Testis (tissue), 3 donors: ENCODE measurements around the gene SPRR1A. TPM values are rescaled to one million over a fixed set of nuclear protein-coding genes. Genes with fewer than 3 reads are reported as not detected.

Experiments used
- DNase-seq: peaks from one replicate; pipeline ENCODE4 v3.0.0-alpha.2; 2019
- H3K27ac ChIP-seq, 2 donors: fragments of 200-600 bp; sonication (generic); one replicate each; pipeline ENCODE4 v1.5.1; 2019
- H3K27me3 ChIP-seq: fragments of 200-600 bp; sonication (generic); one replicate; pipeline ENCODE4 v1.5.1; 2019
- H3K36me3 ChIP-seq: fragments of 200-600 bp; sonication (generic); one replicate; pipeline ENCODE4 v1.5.1; 2017; ENCODE audit warnings: low read depth; ENCODE audit errors: missing control alignments
- H3K4me1 ChIP-seq: fragments of 200-600 bp; sonication (generic); one replicate; pipeline ENCODE4 v1.5.1; 2019
- H3K4me3 ChIP-seq, 2 donors: fragments of 200-600 bp; sonication (generic); one replicate each; pipeline ENCODE4 v1.5.1; 2017 to 2019
- H3K9me3 ChIP-seq: fragments of 200-600 bp; sonication (generic); one replicate; pipeline ENCODE4 v1.5.1; 2017
- POLR2A ChIP-seq: fragments of 450-650 bp; IDR thresholded peaks from one replicate; pipeline ENCODE4 v1.6.1; 2017; ENCODE audit warnings: antibody characterized with exemption, mild to moderate bottlenecking, moderate library complexity
- WGBS, 2 donors: methylation state at CpG; one replicate each; pipeline ENCODE4 v1.1.5; 2018; 5-methylcytosine and 5-hydroxymethylcytosine counted together
- intact Hi-C: fragments of 100-400 bp; cut with DNase I; formaldehyde crosslinking; loops from one replicate; pipeline ENCODE4 v1.15.1; 2023; ENCODE audit warnings: low total_unique reads
- polyA plus RNA-seq: library from polyadenylated mRNA; stranded (reverse); fragments of 350-450 nt; fragmentation: Illumina TruSeq; extraction: RNeasy Lipid Tissue Mini Kit (QIAGEN cat#74804); gene quantifications from one replicate; pipeline ENCODE4 v1.2.3, GENCODE V29; 2014; ENCODE audit warnings: low read depth, low replicate concordance; ENCODE audit not compliant: insufficient read depth
- total RNA-seq, 2 donors: library from RNA; depleted of rRNA; stranded (reverse); fragments of >200 nt; gene quantifications; one replicate each; pipeline ENCODE4 v1.2.3, GENCODE V29; 2016
- TF ChIP-seq, protein P1 (sequence below), 3 experiments: fragments of 450-650 bp in 2 of 3; fragments of 200-600 bp in 1 of 3; sonication (generic) in 1 of 3; IDR thresholded peaks; one replicate each; pipeline ENCODE4 v1.5.1; 2016 to 2019; ENCODE audit warnings: antibody characterized with exemption in 3 of 3, mild to moderate bottlenecking in 2 of 3, moderate library complexity in 1 of 3

Gene SPRR1A
- total and polyA plus RNA-seq, 3 donors from 2014 or later, result not detected

DNA sequence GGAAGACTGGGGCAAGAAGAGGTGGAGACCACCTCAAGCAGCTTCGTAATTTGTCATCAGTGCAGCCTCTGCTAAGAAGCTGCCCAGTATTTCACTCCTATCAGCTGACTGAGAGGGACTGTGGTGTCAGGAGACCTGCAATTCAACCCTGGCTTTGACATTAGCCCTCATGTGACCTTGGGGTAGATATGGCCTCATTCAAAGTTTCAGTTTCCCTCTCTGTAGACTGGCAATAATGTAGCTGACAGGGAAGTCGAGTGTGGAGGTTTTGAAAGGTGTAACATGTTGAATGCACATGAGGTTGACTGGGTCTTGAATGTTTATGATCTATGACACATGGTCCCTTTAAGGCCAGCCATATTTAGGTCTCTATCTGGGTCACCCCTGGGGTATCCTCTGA lies 15.6 kb upstream of the SPRR1A start:
- intact Hi-C loops, result no loop called here
- Histone ChIP-seq H3K4me3 (no peak overlapping the region), H3K27ac (no peak overlapping the region), H3K4me1 (no peaks in the 10 kb centered on the region), H3K9me3 (no peaks in the 10 kb centered on the region), H3K27me3 (no peaks in the 10 kb centered on the region), H3K36me3 (no peaks in the 10 kb centered on the region)
- DNase-seq, result no peak
- 58 to 66% methylated on average over 2 of the region's 2 CpGs for WGBS, 2 donors
- TF ChIP-seq POLR2A, result no peak
- TF ChIP-seq, protein P1, sequence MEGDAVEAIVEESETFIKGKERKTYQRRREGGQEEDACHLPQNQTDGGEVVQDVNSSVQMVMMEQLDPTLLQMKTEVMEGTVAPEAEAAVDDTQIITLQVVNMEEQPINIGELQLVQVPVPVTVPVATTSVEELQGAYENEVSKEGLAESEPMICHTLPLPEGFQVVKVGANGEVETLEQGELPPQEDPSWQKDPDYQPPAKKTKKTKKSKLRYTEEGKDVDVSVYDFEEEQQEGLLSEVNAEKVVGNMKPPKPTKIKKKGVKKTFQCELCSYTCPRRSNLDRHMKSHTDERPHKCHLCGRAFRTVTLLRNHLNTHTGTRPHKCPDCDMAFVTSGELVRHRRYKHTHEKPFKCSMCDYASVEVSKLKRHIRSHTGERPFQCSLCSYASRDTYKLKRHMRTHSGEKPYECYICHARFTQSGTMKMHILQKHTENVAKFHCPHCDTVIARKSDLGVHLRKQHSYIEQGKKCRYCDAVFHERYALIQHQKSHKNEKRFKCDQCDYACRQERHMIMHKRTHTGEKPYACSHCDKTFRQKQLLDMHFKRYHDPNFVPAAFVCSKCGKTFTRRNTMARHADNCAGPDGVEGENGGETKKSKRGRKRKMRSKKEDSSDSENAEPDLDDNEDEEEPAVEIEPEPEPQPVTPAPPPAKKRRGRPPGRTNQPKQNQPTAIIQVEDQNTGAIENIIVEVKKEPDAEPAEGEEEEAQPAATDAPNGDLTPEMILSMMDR (IDR thresholded peaks at IDR 0.05), result no peak

DNA sequence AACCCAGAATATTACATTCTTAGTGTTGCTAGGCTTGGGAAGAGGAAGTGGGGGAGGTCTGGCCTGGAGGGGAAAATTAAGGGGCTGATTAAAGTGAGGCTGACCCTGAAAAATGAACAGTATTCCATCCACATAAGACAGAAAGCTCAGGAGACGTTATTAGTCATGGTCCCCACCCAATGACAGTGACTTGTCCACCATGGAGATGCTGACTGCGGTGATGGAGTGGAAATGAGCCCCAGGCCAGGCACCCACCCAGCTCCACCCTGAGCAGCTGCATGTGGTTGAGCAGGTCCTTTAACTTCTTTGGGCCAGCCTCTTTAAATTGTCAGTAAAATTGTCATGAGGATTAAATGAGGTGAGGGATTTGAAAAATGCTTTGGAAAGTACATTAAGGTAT lies 14.8 kb upstream of the SPRR1A start:
- Histone ChIP-seq H3K4me3 (no peak overlapping the region), H3K4me1 (no peaks in the 10 kb centered on the region), H3K27me3 (no peaks in the 10 kb centered on the region), H3K9me3 (no peaks in the 10 kb centered on the region), H3K27ac (no peak overlapping the region), H3K36me3 (no peaks in the 10 kb centered on the region)
- TF ChIP-seq POLR2A, result no peak
- TF ChIP-seq, protein P1 (IDR thresholded peaks at IDR 0.05), result no peak
- 88 to 94% methylated on average over 2 of the region's 2 CpGs for WGBS, 2 donors
- no peak for DNase-seq
- intact Hi-C loops, result no loop called here

DNA sequence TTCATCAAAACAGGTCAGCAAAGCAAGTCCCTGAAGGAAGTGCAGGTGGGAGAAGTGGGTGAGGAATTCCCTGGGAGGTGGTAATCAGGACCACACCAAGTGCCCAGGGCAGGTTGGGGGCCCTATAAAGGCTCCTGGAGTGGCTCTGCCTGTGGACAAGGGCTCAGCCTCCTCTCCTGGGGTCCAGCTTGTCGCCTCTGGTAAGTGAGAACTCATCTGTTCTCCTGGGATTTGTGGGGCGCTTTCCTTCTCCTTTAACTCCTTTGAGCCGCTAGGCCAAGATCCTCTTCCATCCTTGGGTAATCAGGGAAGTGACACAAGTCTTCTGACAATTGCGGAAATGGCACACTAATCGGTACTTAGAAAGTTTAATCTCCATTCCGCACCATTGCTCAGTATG lies 13.4 kb upstream of the SPRR1A start, which contains the start of gene SPRR4:
Gene SPRR4 (plus strand): TSS at position 154 of the 400 bp plus-strand sequence. CDS start 1,243 bp downstream, outside the sequence.
- Histone ChIP-seq H3K4me1 (no peaks in the 10 kb centered on the region), H3K27ac (no peak within 1 kb of the TSS), H3K9me3 (no peaks in the 10 kb centered on the region), H3K27me3 (no peaks in the 10 kb centered on the region), H3K4me3 (no peak within 1 kb of the TSS), H3K36me3 (no peaks in the 10 kb centered on the region)
- 94% methylated on average over 6 of the region's 6 CpGs for WGBS, 2 donors
- DNase-seq, result no peak
- no peak for TF ChIP-seq POLR2A
- TF ChIP-seq, protein P1 (IDR thresholded peaks at IDR 0.05), result no peak
- intact Hi-C loops, result no loop called here

DNA sequence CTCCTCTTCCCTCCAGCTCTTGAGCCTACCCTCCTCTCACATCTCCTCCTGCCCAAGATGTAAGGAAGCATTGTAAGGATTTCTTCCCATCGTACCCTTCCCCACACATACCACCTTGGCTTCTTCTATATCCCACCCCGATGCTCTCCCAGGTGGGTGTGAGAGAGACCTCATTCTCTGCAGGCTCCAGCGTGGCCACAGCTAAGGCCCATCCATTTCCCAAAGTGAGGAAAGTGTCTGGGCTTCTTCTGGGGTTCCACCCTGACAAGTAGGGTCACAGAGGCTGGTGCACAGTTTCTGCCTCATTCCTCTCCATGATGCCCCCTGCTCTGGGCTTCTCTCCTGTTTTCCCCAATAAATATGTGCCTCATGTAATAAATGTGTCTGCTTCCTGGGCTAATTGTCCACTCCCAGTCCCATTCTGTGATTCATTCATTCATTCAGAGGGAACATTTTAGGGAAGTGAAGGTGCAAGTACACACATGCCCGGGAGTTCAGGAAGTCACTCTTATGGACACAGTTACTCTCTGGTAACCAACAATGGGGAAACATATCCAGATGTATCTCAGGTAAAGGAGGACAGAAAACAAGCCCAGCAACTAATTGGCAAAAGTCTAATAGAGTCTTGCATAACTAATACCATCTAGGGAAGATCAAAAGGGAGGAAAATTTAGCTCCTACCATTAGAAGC lies 11.5 kb upstream of the SPRR1A start:
- no peak for DNase-seq
- H3K4me1 ChIP-seq, result no peaks in the 10 kb centered on the region
- TF ChIP-seq, protein P1 (IDR thresholded peaks at IDR 0.05), result no peak
- no peak for TF ChIP-seq POLR2A

DNA sequence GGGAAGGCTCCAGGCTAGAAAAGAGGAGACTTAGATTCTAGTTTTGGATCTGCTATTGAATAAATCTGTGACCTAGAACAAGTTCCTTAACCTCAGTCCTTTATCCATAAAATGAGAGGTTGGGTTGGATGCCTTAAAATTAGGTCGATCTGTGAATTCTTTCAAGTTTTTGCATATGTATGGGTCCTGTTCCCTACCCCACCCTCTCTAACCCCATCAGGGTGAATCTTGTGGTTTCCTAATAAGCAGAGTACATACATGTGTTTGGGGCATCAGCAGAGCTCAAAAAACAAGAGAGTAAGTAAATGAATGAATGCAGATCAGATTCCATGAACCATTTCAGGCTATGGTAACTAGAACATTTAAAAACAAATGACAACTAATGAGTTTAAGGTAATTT lies 7.2 kb upstream of the SPRR1A start:
- TF ChIP-seq POLR2A, result no peak
- TF ChIP-seq, protein P1 (IDR thresholded peaks at IDR 0.05), result no peak
- Histone ChIP-seq H3K27ac (no peak overlapping the region), H3K4me3 (no peak overlapping the region), H3K4me1 (peaks cover 8% of the 10 kb centered on the region), H3K27me3 (no peaks in the 10 kb centered on the region), H3K9me3 (no peaks in the 10 kb centered on the region), H3K36me3 (no peaks in the 10 kb centered on the region)
- intact Hi-C loops, result no loop called here
- DNase-seq, result no peak
- 85 to 91% methylated on average over 1 of the region's 1 CpG for WGBS, 2 donors

More for the DNA sequence above, 11.5 kb upstream of the SPRR1A start:
- Histone ChIP-seq H3K4me3 (no peak overlapping the region), H3K27me3 (no peaks in the 10 kb centered on the region), H3K27ac (no peak overlapping the region), H3K36me3 (no peaks in the 10 kb centered on the region), H3K9me3 (no peaks in the 10 kb centered on the region)
- whole genome bisulfite sequencing, 2 donors, result 90 to 95% methylated on average over 4 of the region's 4 CpGs
- intact Hi-C loops, result no loop called here
